Trophoblast cell (in vitro differentiated cells and primary cell): Measurements from ENCODE around the gene RNF186.

ENCODE experiments used
- DNase-seq, 2 donors: peaks; one replicate each; pipeline ENCODE4 v3.0.0-alpha.2; 2016
- H2AFZ ChIP-seq: 2 replicates; pipeline ENCODE4 v1.6.1; 2013; ENCODE audit warnings: low read length, moderate library complexity, mild to moderate bottlenecking; ENCODE audit not compliant: insufficient read depth, poor library complexity
- H2AK5ac ChIP-seq: 2 replicates; pipeline ENCODE4 v1.6.1; 2013; ENCODE audit warnings: mild to moderate bottlenecking, low read length
- H2BK120ac ChIP-seq: 2 replicates; pipeline ENCODE4 v1.6.1; 2013; ENCODE audit warnings: low read length, mild to moderate bottlenecking, moderate library complexity; ENCODE audit not compliant: insufficient read depth, poor library complexity
- H2BK12ac ChIP-seq: 2 replicates; pipeline ENCODE4 v1.6.1; 2013; ENCODE audit warnings: mild to moderate bottlenecking, low read length, moderate library complexity
- H2BK5ac ChIP-seq: 2 replicates; pipeline ENCODE4 v1.6.1; 2013; ENCODE audit warnings: low read length, low read depth, moderate library complexity, mild to moderate bottlenecking; ENCODE audit not compliant: poor library complexity
- H3K14ac ChIP-seq: 2 replicates; pipeline ENCODE4 v1.6.1; 2013; ENCODE audit warnings: mild to moderate bottlenecking, low read length
- H3K18ac ChIP-seq: 2 replicates; pipeline ENCODE4 v1.6.1; 2013; ENCODE audit warnings: mild to moderate bottlenecking, low read length
- H3K23ac ChIP-seq: 2 replicates; pipeline ENCODE4 v1.6.1; 2013; ENCODE audit warnings: low read length
- H3K27ac ChIP-seq: 2 replicates; pipeline ENCODE4 v1.5.1; 2013; ENCODE audit warnings: low read depth, mild to moderate bottlenecking, inconsistent platforms, low read length, moderate library complexity
- H3K27me3 ChIP-seq: 2 replicates; pipeline ENCODE4 v1.6.1; 2013; ENCODE audit warnings: inconsistent platforms, mild to moderate bottlenecking, low read length, moderate library complexity; ENCODE audit not compliant: insufficient read depth
- H3K36me3 ChIP-seq, 2 experiments: 1 replicate in 1 of 2; 2 replicates in 1 of 2; pipeline ENCODE4 v1.6.1; 2013; ENCODE audit warnings: low read length in 2 of 2, mild to moderate bottlenecking in 2 of 2, moderate library complexity in 1 of 2; ENCODE audit not compliant: insufficient read depth in 2 of 2, control insufficient read depth in 1 of 2
- H3K4ac ChIP-seq: 2 replicates; pipeline ENCODE4 v1.6.1; 2013; ENCODE audit warnings: low read depth, mild to moderate bottlenecking, low read length, moderate library complexity
- H3K4me1 ChIP-seq, 2 experiments: 1 replicate in 1 of 2; 2 replicates in 1 of 2; pipeline ENCODE4 v1.6.1; 2013; ENCODE audit warnings: low read length in 2 of 2, mild to moderate bottlenecking in 2 of 2, moderate library complexity in 1 of 2; ENCODE audit not compliant: insufficient read depth in 2 of 2, control insufficient read depth in 1 of 2
- H3K4me2 ChIP-seq: 2 replicates; pipeline ENCODE4 v1.6.1; 2013; ENCODE audit warnings: inconsistent platforms, mild to moderate bottlenecking, low read length, moderate library complexity
- H3K4me3 ChIP-seq: 2 replicates; pipeline ENCODE4 v1.5.1; 2013; ENCODE audit warnings: mild to moderate bottlenecking, low read depth, low read length, inconsistent platforms
- H3K79me1 ChIP-seq: one replicate; pipeline ENCODE4 v1.6.1; 2013; ENCODE audit warnings: low read length
- H3K79me2 ChIP-seq: 2 replicates; pipeline ENCODE4 v1.6.1; 2013; ENCODE audit warnings: low read length, mild to moderate bottlenecking; ENCODE audit not compliant: control insufficient read depth, insufficient read depth, poor library complexity
- H3K9ac ChIP-seq: 2 replicates; pipeline ENCODE4 v1.6.1; 2013; ENCODE audit warnings: mild to moderate bottlenecking, low read length
- H3K9me3 ChIP-seq: 2 replicates; pipeline ENCODE4 v1.6.1; 2013; ENCODE audit warnings: low read depth, mild to moderate bottlenecking, control low read depth, inconsistent platforms, low read length; ENCODE audit not compliant: insufficient read depth
- H4K12ac ChIP-seq: 2 replicates; pipeline ENCODE4 v1.6.1; 2013; ENCODE audit warnings: low read depth, mild to moderate bottlenecking, low read length, moderate library complexity
- H4K8ac ChIP-seq: 2 replicates; pipeline ENCODE4 v1.6.1; 2013; ENCODE audit warnings: low read depth, mild to moderate bottlenecking, low read length, moderate library complexity
- H4K91ac ChIP-seq: one replicate; pipeline ENCODE4 v1.6.1; 2013; ENCODE audit warnings: low read depth, mild to moderate bottlenecking, low read length, moderate library complexity
- WGBS: extraction: QIAGEN DNeasy Blood & Tissue Kit; methylation state at CpG from one replicate; pipeline ENCODE4 v1.1.7; 2013; ENCODE audit warnings: missing lambda C conversion rate; ENCODE audit not compliant: insufficient read length, insufficient coverage; ENCODE audit errors: extremely low coverage; 5-methylcytosine and 5-hydroxymethylcytosine counted together

Gene RNF186

DNA sequence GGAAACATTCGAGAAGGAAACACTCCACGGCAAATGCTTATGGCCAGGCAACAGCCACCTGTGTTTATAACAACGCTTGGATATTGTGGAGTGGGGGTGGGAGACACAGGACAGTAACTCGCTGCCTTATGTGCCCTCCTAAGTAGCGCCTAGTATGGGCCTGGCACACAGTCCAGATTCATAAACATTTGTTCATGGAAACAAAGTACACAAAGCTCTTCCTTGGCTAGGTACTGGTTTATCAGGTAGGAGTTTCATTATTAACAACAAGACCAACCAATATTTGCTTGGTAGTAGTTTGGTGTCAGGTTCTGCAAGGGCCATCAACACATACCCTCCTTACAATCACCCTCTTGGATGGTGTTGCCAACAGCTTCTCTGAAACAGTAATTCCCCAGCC, 38.8 kb downstream of the RNF186 start:
- no peaks in the 10 kb centered on the region for H3K9me3 ChIP-seq
- H3K27me3 ChIP-seq, result no peaks in the 10 kb centered on the region
- H3K9ac ChIP-seq, result no peak overlapping the region
- no CpG with 5 or more reads among the region's 5 CpGs for whole genome bisulfite sequencing
- H3K27ac ChIP-seq, result no peak overlapping the region
- H2BK120ac ChIP-seq, result no peak overlapping the region
- no peaks in the 10 kb centered on the region for H3K79me1 ChIP-seq
- H3K79me2 ChIP-seq, result no peaks in the 10 kb centered on the region
- H3K4me3 ChIP-seq, result no peak overlapping the region
- no peak overlapping the region for H3K14ac ChIP-seq
- H4K12ac ChIP-seq, result no peak overlapping the region
- H3K4me2 ChIP-seq, result no peak overlapping the region
- H4K91ac ChIP-seq, result no peak overlapping the region
- DNase-seq, result no peak
- H3K4ac ChIP-seq, result no peak overlapping the region
- H3K18ac ChIP-seq, result no peak overlapping the region
- no peak overlapping the region for H2AFZ ChIP-seq
- no peak overlapping the region for H4K8ac ChIP-seq
- no peak overlapping the region for H2AK5ac ChIP-seq
- no peak overlapping the region for H2BK5ac ChIP-seq
- H3K36me3 ChIP-seq, result no peaks in the 10 kb centered on the region
- H3K23ac ChIP-seq, result no peak overlapping the region
- peaks cover 2 to 3% of the 10 kb centered on the region in 2 experiments for H3K4me1 ChIP-seq
- H2BK12ac ChIP-seq, result no peak overlapping the region

- H3K23ac ChIP-seq, result no peak overlapping the region
- H4K91ac ChIP-seq, result no peak overlapping the region
- H3K4me1 ChIP-seq, result peaks cover 2 to 3% of the 10 kb centered on the region in 2 experiments
- no peaks in the 10 kb centered on the region for H3K9me3 ChIP-seq
- H3K9ac ChIP-seq, result no peak overlapping the region
- WGBS, result no CpG with 5 or more reads among the region's 9 CpGs
- H2BK12ac ChIP-seq, result no peak overlapping the region
- H3K27ac ChIP-seq, result no peak overlapping the region
- H3K18ac ChIP-seq, result no peak overlapping the region
- H3K36me3 ChIP-seq, result no peaks in the 10 kb centered on the region
- no peaks in the 10 kb centered on the region for H3K79me1 ChIP-seq
- no peak overlapping the region for H4K8ac ChIP-seq
- H2BK5ac ChIP-seq, result no peak overlapping the region
- no peak overlapping the region for H3K4ac ChIP-seq
- H2AK5ac ChIP-seq, result no peak overlapping the region
- H3K4me2 ChIP-seq, result no peak overlapping the region
- H2BK120ac ChIP-seq, result no peak overlapping the region
- no peak overlapping the region for H3K14ac ChIP-seq
- no peak for DNase-seq
- no peak overlapping the region for H3K4me3 ChIP-seq
- H4K12ac ChIP-seq, result no peak overlapping the region
- H3K27me3 ChIP-seq, result no peaks in the 10 kb centered on the region
- no peaks in the 10 kb centered on the region for H3K79me2 ChIP-seq
- no peak overlapping the region for H2AFZ ChIP-seq
Measured at GRCh38 chr1:19775831-19776230, 39.3 kb downstream of the RNF186 start.

- Histone ChIP-seq H3K9me3 (no peaks in the 10 kb centered on the region), H4K8ac (no peak overlapping the region), H3K4me1 (peaks cover 2 to 3% of the 10 kb centered on the region in 2 experiments), H3K18ac (no peak overlapping the region), H4K12ac (no peak overlapping the region), H2AK5ac (no peak overlapping the region), H3K23ac (no peak overlapping the region), H3K79me2 (no peaks in the 10 kb centered on the region), H3K79me1 (no peaks in the 10 kb centered on the region), H3K27me3 (no peaks in the 10 kb centered on the region), H3K27ac (no peak overlapping the region), H3K4ac (no peak overlapping the region), H4K91ac (no peak overlapping the region), H3K4me2 (no peak overlapping the region), H2BK120ac (no peak overlapping the region), H2BK12ac (no peak overlapping the region), H3K9ac (no peak overlapping the region), H3K4me3 (no peak overlapping the region), H2BK5ac (no peak overlapping the region), H2AFZ (no peak overlapping the region), H3K36me3 (no peaks in the 10 kb centered on the region), H3K14ac (no peak overlapping the region)
- DNase-seq, result peak; percentile 42 to 69
- no CpG with 5 or more reads among the region's 6 CpGs for WGBS
Measured at GRCh38 chr1:19775317-19775716, 39.8 kb downstream of the RNF186 start.

DNA sequence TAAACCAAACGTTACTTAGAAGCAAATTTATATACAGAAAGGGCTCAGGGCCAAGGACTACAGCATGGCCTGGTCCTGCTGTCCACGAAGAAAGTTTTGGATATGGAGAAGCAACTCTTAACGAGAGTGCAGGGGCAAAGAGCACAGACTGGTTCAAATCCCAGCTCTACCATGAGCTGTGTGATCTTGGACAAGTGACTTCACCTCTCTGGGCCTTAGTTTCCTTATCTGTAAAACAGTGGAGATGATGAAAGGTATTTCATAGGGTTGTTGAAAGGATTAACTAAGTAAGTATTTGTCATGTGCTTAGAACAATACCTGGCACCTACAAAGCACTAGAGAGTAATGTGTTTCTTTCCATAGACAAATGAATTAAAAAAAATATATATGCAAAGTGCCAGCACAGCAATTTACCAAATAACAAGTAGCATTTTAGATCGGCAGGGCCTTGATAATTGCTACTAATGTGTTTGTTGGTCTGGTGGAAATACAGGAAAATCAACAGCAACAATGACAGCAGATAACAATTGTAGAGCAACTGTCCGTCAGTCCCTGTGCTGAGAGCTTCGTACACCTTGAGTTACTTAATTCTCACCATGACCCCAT, 40.8 kb downstream of the RNF186 start:
- DNase-seq, result no peak
- H3K79me1 ChIP-seq, result no peaks in the 10 kb centered on the region
- no peak overlapping the region for H2AK5ac ChIP-seq
- no peak overlapping the region for H3K27ac ChIP-seq
- no peak overlapping the region for H2AFZ ChIP-seq
- H3K14ac ChIP-seq, result no peak overlapping the region
- H3K36me3 ChIP-seq, result no peaks in the 10 kb centered on the region
- H2BK12ac ChIP-seq, result no peak overlapping the region
- no peaks in the 10 kb centered on the region for H3K9me3 ChIP-seq
- no peak overlapping the region for H4K8ac ChIP-seq
- H3K9ac ChIP-seq, result no peak overlapping the region
- no peak overlapping the region for H3K4me2 ChIP-seq
- no peak overlapping the region for H2BK120ac ChIP-seq
- H3K18ac ChIP-seq, result no peak overlapping the region
- WGBS, result no CpG with 5 or more reads among the region's 6 CpGs
- H3K4ac ChIP-seq, result no peak overlapping the region
- peaks cover 3% of the 10 kb centered on the region in 2 experiments for H3K4me1 ChIP-seq
- H2BK5ac ChIP-seq, result no peak overlapping the region
- H4K12ac ChIP-seq, result no peak overlapping the region
- no peaks in the 10 kb centered on the region for H3K79me2 ChIP-seq
- no peak overlapping the region for H4K91ac ChIP-seq
- no peak overlapping the region for H3K4me3 ChIP-seq
- no peak overlapping the region for H3K23ac ChIP-seq
- no peaks in the 10 kb centered on the region for H3K27me3 ChIP-seq
